HG02973 (cell line): Measurements from ENCODE around the gene SMDT1.

ENCODE experiments used
- ATAC-seq: cut with Tn5 transposase; IDR thresholded peaks from one replicate; pipeline ENCODE4 v1.9.1; 2021; ENCODE audit warnings: moderate library complexity; ENCODE audit not compliant: unreplicated experiment

The SMDT1 gene, protein sequence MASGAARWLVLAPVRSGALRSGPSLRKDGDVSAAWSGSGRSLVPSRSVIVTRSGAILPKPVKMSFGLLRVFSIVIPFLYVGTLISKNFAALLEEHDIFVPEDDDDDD

DNA sequence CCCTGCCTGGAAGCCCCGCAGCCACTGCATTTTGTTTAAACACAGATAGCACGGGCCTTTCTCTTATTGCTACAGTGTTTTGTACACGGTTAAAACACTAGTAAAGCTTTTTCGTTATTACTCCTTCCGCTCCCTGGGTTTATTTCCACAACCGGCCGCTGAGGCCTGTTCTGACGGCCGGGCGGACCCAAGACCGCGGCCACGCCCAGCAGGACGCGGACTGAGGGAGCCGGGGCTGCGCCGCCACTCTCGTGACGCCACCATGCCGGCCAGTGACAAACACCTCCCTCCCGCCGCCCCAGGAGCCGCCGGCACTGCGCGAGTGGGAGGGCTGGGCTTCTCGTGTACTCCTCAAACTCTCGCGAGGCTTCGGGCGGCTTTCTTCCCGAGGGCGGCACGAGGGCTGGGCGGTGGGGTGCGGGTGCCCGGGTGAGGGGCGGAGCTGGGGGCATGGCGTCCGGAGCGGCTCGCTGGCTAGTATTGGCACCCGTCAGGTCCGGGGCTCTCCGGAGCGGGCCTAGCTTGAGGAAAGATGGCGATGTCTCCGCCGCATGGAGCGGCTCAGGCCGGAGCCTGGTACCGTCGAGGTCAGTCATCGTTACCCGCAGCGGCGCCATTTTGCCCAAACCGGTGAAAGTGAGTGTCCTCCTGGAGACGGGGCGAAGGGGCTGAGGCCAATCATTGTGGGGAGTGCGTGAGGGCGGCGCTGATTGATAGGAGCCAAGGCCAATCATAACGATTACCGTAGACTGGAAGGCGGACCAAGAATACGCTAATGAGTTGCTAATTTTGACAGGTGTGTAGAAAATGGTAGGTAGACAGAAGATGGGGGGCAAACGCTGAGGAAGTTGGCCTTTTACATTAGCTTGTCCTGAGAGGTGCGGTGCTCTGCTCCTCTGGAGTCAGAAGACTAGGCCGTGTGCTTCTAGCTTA lies at the start of gene SMDT1:
Gene SMDT1 (plus strand): TSS at position 382 of the 933 bp plus-strand sequence. CDS start 69 bp downstream, at position 451.
- peak; percentile 70 for ATAC-seq

DNA sequence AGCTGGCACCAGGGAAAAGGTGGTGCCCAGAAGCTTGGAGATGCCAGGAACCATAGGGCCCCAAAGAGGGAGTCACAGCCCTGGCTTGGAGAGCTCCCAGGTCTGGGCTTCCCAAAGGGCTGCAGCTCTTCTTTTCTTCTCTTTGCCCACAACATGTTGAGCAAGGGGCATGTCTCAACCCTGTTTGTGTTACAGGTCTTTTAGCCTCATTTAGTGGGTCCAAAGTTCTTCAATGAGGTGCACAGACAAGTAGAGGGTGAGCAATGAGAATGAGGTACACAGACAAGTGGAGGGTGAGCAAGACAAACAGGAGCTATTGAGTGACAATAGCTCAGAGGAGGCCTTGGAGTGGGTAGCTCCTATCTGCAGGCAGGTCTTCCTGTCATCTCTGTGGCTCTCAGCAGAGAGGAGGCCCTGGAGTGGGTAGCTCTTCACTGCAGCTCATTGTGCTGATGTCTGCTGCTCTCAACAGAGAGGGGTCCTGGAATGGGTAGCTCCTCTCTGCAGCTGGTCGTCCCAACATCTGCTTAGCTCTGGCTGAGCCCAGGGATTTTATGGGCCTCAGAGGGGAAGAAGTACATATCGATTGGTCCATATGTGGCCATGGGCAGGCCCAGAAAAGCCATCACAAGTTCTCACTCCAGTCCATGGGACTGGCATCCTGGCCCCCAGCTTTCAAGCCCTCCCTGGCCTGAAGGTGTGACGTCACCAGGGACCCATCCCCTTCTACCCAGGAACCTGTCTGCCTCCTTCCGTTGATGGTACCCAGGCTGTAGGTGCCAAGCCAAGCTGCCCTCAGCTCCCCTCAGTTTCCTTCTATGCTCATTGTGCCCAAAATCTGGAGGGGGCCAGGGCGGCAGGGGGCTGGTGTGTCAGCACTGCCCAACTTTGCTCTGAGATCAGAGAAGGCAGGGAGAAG lies 46.0 kb upstream of the SMDT1 start:
- ATAC-seq: no peak

DNA sequence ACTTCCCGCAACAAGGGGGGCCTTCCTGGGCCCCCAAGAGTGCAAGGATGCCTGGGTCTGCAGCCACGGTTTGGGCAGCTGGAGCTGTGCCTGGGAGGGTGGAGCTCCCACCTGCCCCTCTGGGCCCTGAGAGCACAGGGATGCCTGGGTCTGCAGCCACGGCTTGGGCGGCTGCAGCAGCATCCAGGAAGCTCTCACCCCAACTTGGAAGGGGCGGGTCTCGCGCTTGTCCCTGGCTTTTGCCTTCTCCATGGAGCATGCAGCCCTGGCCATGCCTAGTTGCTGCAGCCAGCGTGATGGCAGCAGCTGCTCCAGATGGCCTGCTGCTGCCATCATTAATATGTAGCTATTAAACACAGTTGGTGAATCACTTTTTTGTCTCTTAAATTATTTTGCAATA lies 44.2 kb upstream of the SMDT1 start:
- ATAC-seq: no peak

DNA sequence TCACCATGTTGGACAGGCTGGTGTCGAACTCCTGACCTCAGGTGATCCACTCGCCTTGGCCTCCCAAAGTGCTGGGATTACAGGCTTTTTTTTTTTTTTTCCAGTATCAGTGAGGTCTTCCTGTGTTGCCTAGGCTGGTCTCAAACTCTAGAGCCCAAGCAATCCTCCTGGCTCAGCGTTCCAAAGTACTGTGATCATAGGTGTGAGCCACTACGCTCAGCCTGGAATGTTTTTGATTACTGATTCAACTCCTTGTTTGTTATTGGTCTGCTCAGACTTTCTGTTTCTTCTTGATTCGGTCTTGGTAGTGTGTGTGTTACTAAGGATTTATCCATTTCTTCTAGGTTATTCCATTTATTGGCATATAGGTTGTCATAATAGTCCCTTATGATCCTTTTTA lies 40.2 kb upstream of the SMDT1 start:
- ATAC-seq: no peak

DNA sequence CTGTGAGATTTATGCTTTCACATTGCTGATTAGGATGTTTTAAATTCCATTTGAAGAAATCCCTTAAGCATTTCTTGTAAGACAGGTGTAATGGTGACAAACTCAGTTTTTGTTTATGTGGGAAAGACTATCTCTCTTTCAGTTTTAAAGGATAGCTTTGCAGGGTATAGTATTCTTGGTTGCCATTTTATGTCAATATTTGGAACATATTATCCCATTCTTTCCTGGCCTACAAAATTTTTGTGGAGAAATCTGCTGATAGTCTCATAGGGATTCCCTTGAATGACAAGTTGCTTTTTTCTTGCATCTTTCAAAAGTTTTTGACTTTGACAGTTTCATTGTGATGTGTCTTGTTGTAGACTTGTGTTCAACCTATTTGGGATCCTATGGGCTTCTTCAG lies 37.7 kb upstream of the SMDT1 start:
- ATAC-seq: no peak

DNA sequence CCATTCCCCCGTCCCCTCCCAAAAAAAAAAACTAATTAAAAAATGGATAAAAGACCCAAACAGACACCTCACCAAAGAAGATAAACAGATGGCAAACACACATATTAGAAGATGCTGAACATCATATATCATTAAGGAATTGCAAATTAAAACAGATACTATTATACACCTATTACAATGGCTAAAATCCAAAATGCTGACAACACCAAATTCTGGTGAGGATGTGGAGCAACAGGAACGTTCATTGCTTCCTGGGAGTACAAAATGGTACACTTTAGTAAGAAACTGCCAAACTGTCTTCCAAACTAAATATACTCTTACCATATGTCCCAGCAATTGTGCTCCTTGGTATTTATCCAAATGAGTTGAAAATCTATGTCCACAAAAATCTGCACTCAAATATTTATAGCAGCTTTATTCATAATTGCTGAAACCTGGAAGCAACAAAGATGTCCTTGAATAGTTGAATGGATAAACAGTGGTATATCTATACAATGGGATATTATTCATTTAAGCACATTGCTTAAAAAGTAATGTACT lies 28.8 kb upstream of the SMDT1 start:
- no peak for ATAC-seq

DNA sequence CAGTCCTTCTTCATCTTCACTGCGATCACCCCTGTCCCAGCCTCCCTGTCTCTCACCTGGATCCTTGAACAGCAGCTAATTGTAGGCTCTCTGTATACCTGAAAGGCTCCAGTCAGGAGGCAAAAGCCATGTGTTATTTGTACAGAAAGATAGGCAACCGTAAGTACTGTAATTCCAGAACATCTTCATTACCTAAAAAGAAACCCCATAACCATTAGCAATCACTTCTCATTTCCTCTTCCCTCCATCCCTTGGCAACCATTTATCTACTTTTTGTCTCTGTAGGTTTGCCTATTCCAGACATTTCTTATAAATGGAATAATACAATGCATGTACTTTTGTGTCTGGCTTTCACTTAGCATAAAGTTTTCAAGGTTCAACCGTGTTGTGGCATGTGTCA lies 26.7 kb upstream of the SMDT1 start:
- ATAC-seq: no peak

DNA sequence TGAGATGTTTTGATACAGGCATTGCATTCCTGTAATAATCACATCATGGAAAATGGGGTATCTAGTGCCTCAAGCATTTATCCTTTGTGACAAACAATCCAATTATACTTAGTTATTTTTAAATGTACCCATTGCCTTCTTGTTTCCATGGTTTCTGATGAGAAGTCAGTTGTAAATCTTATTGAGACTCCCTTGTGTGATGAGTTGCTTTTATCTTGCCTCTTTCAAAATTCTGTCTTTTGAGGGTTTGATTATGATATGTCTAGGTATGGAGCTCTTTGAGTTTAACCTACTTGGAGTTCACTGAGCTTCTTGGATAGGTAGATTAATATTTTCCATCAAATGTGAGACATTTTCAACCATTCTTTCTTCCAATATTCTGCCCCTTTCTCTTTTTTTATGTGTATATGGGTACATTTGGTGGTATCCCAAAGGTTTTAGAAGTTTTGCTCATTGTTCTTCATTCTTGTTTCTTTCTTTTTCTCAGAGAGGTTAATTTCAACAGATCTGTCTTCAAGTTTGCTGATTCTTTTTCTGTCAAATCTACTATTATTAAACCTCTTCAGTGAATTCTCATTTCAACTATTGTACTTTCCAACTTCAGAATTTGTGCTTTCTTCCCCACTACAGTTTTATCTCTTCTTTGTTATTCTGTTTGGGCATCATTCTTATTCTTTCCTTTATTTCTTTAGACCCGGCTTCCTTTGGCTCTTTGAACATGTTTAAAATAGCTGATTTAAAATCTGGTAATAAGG lies 22.6 kb upstream of the SMDT1 start:
- no peak for ATAC-seq

DNA sequence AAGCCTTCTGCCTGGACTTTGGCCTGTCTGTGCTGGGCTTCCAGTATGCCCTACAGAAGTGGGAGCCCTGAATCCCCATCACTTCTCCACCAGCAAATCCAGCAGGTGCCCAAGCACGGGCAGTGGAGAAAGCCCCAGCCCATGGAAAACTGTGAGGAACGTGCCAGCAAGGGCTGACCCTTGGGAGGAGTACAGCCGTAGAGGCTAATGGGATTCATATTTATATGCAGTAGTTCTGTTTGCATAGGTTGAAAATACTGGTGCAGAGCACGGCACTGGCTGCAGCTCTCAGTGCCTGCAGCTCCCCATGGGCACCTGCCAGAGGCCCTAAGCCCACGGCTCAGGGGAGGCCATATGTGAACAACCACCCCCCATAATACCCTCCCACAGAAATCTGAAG lies 19.0 kb upstream of the SMDT1 start:
- ATAC-seq: no peak

DNA sequence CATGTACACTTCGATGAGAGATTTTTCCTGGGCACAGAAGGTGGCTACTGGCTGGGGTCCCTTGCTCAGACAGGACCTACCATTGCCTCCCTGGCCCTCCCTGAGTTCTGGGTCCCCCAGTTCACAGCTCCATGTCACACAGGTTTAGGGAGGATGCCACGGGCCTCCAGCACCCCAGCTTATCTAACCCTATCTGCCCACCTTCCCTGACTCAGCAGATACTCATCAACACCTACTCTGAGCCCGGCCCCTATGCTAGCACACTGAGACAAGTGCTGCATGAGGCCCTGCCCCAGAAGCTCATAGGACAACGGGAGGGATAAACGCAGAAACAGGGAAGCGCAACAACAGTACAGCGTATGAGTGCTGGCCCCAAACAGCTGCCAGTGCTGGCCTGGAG lies 18.5 kb upstream of the SMDT1 start:
- no peak for ATAC-seq

DNA sequence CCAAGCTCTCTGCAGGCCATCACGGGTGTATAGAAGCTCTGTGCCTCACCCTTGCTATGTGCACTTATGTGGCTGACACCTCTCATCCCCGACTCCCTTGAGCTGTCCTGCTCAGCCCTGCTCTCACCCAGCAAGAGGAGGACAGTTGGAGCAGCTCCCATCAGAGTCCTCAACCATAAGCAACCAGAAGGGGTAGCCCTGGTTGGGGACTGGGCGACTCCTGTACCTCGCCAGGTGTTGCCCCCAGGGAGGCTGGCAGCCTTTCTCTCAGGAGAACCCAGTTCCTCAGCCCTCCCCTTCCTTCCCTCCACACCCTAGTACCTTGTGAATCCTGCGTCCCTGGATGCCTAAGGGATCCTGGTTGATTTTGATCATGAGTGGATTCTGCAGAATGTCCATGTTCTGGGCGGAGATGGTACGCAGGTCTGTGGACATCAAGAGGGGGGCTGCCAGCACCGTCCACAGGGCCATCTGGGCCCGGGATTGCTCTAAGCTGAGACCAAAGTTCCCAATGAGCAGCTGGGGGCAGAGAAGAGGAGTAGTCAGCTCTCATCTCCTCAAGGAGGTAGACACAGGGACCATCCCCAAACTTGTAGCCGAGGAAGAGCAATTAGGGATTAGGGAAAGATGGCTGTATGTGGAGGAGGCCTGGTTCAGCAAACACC lies 16.9 kb upstream of the SMDT1 start:
- ATAC-seq: no peak

DNA sequence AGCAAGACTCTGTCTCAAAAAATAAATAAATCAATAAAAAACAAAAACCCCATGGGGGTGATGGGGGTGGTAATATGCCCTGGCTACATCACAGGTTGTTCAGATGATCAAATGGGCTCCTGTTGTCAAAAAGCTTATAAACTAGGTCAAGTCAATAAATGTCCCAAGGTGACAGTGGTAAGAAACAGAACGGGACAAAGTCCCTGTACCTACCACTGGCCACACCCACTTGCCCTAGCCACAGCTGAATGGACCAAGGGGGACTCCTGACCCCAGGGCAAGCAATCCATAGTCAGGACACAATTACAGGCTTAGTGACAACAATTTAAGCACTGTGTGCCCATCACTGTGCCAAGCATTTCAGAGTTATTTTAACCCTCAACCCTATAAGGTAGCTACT lies 14.9 kb upstream of the SMDT1 start:
- no peak for ATAC-seq

DNA sequence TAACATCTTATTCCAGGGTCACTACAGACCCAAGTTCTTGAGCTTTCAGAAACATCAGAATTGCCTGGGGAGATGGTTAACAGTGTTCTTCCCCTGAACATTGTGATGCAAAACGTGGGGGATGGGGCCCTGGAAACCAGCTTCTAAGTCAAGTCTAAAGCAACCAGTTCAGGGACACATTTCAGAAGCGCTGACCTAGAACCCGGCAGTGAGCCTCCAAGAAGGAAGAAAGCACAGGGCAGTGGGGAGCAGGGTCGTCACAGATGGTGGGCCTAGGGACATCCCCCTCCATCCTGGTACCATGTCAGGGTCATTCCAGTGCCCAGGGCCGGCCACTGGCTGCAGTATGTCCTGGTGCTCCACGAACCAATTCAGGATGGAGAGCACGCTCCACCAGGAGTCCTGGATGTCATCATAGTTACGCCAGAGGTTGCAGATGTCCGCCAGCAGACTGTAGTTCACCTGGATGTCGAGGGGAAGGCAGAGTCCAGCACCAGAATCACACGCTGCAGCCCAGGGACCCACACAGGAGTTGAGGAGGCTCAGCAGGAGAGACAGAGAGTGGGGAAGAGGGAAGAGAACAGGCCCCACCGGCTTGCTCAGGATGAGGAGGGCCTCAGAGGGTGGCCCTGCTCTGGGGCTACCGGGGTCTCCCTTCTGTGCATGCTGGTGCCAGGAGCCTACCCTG lies 13.9 kb upstream of the SMDT1 start:
- no peak for ATAC-seq

DNA sequence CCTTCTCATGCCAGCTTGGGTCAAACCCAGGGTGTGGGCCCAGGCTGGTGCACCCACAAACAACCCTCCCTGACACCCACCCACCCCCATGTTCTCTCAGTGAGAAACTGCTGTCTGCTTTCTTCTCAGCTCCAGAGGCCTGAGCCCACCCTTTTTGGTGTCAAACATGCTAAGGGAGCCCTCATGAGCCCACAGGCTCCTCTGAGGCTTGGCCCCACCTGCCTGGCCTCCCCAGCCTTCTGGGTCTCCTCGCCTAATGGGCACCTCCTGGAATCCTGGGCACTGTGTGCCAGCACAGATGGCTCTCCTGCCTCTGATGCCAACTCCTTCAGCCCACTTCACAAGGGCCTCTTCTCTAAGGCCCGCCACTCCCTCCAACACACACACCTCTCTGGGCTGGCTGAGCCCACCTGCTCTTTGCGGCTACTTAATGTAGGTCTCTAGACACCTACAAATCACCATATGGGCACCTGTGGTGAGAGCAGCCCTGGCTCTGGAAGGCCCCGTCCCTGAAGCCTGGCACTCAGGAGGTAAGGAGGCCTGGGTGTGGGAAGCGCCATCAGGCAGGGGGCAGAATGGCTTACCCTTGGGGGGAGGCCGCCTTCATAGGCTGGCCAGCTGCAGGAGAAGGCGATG lies 13.3 kb upstream of the SMDT1 start:
- no peak for ATAC-seq

DNA sequence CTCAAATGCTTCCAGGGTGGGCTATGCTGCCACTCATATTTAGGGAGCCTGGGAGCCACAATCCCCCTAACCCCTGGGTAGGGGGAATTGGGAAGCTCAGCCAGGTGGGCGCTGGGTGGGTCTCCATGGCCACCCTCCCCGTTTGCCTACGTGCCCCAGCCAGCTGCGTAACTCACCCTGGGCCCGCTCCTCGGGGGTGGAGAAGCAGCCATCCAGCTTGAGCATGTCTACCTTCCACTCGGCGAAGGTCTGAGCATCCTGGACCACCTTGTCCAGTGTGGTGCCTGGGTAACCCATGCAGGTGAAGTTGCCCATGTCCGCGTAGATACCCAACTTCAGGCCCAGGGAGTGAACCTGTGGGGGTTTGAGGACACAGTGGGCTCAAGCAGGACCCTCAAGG lies 12.6 kb upstream of the SMDT1 start:
- no peak for ATAC-seq

DNA sequence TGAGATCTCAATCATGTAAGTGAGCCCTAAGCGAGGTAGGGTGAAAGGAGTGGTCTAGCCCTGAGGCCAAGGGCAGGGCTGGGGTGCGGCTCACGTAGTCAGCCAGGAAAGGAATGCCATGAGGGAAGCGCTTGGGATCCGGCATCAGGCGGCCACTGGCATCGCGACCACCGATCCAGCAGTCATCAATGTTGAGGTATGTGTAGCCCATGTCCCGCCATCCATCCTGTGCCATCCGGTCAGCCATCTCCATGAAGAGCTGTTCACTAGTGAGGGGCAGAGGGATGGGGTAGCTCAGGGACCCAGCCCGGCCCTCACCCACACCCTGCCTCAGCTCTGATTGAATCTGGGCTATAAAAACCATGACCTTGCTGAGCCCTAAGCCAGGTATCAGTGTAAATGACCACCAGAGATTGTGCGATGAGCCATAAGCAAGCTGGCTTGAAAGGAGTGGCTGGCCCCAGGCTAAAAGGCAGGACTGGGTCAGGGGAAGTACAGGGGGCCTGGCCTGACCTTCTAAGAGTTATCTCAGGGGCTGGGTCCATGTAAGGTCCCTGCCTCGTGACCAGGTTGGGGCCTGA lies 11.7 kb upstream of the SMDT1 start:
- ATAC-seq: no peak

DNA sequence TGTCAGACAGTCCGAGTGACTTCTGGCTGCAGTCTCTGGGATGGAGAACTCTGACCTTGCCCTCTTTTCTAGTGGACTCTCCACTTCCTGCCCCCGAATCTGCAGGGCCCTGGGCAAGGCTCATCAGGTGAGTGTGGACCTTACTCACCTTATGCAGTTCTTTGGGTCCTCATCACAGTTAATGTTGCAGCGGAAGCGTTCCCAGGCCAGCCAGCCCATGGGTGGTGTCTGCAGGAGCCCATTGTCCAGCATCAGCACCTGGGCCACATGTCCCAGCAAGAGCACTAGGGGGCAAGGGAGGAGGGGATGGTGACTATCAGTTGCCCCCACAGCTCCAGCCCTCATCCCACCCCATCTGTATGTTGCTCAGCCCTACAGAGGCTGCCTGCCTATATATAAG lies 11.2 kb upstream of the SMDT1 start:
- ATAC-seq: no peak

DNA sequence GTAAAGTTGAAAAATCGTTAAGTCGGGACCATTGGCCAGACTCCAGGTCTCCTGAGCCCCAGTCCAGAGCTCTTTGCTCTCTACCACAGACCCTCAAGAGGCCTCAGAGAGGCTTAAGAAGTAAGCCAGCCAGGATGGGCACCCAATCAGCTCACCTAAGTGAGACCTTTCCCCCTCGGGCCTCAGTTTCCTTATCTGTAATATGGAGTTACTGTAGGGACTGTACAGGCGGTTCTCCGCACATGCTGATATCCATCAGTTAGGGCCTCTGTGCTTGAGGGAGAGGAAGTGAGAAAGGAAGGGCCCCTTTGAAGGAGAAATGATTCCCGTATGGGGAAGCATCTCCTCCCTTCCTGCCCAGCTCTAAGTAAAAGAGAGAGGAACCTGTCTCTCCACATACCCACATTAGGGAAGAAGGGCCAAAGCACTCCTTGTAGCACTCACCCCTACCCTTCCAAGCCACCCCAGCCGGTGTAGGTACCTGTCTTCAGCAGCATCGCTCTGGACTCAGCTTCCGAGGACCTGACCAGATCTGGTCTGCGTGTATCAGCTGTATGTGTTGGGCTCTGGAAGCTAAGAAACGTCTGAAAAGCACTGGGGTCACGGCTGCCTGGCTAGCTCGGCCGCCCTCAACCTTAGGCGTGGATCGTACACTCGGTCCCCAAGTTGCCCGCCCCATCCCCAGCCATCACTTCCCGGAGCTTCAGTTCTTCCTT lies 9.5 kb upstream of the SMDT1 start:
- ATAC-seq: no peak
